HG03064 (cell line): ENCODE data around the gene GATAD2A.
"Not testable (repeated sequence)": the region's sequence is repeated elsewhere in the genome, so short reads cannot be mapped to it uniquely, and the experiment has no call there.

Source experiments
- ATAC-seq: cut with Tn5 transposase; IDR thresholded peaks from one replicate; pipeline ENCODE4 v1.9.1; 2021; ENCODE audit warnings: low read depth; ENCODE audit not compliant: unreplicated experiment

GATAD2A gene

DNA sequence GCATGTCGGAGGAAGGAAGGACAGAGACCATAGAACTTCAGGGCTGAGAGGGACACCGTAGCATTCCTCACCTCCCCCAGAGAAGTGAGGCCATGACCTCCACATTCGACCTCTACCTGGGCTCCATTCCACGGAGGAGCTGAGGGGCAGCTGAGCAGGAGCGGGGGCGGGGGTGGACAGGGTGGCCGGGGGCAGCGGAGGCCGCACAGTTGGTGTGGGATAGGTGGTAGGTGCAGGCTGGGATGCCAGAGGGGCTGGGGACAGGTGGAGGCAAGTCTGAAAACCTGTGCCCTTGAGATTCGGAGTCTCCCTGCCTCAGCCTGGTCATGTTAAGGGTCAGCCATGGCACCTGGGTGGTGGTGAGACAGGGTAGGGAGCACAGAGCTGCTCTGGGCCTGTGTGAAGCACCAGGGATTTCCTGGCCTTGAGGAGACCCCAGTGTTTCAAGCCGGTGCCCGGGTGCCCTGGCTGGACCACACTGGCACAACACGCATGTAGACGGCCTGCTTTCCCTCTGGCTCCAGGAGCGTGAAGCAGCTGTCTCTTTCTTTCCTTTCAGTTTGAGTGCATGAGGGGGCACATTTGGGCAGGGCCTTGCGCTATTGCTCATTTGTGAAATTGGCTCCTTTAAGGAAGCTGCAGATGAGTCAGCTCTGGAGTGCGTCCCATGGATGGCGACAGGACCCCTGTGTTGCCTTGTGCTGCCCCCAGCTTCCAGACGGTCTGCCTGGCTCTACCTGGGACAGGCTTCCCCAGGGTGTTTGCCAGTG lies 58.1 kb downstream of the GATAD2A start:
- no peak for ATAC-seq

DNA sequence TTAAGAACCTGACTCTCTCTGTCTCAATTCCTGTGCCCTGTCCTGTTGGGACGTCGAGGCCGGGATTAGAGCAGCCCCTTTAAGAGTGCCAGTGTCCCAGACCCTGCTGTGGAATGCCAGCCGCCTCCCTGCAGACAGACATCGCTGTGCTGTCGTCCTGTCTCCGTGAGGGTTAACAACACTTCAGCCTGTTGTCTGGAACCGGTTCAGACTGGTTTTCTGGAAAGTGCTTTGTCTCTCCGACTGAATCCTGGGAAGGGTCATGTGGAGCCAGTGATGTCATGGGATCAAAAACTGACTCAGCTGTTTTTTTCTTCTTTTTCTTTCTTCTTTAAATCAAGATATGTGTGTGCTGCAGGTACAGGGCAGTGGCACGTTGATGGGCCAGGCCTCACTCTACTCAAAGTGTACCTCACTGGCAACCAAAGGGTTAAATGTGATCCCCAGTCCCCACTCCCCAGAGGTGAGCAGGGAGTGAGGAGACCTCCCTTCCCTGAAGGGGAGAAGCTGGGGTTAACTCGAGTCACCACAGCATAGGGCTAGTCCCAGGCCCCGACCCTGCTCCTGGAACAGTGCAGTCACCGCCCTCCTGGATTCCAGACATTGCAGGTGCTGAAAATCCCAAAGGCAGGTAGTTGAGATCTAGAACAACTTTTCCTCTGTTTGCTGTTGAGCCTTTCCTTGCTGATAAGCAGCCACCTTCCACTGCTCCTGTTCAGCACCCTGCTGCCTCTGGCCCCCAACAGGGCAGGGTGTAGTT lies 59.0 kb downstream of the GATAD2A start:
- ATAC-seq: no peak

DNA sequence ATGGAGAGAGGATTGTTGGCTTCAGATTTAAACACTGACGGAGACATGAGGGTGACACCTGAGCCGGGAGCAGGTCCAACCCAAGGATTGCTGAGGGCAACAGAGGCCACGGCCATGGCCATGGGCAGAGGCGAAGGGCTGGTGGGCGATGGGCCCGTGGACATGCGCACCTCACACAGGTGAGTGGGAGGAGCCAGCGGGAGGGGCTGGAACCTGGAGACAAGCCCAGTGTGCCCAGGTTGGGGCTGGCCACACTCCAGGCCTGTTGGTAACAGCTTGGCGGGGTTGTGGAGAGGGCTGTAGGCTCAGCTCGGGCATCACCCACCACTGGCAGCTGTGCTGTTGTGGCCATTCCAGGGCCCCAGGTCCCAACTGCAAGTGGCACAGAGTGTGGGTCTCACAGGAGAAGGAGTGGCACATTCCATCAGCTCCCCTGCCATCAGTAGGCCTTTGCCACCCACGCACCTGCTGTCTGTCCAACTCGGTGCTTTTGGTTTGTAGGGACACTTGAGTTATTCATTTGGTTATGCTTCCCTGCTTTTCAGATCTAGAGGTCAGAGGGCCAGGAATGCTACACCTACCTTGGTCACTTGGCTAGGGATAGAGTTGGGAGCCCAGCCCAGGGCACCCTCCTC lies 60.1 kb downstream of the GATAD2A start:
- ATAC-seq: no peak

DNA sequence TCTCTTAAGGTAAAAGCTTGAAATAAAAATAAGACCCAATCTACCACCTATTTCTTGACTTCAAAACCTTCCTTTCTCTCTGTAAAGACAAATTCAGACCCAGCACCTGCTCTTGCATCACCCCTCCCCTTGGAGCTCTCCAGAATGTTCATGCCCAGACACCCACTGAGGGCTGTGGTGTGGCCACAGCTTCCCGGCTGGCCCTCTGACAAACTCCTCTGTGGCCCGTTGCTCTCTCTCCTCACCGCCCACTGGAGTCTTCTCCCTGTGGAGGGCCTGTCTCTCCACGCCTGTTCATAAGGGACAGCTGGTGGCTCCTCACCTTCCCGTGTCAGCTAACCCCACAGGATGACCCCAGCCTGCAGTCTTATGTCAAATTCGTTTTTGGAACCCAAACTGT lies 60.7 kb downstream of the GATAD2A start:
- ATAC-seq: no peak

DNA sequence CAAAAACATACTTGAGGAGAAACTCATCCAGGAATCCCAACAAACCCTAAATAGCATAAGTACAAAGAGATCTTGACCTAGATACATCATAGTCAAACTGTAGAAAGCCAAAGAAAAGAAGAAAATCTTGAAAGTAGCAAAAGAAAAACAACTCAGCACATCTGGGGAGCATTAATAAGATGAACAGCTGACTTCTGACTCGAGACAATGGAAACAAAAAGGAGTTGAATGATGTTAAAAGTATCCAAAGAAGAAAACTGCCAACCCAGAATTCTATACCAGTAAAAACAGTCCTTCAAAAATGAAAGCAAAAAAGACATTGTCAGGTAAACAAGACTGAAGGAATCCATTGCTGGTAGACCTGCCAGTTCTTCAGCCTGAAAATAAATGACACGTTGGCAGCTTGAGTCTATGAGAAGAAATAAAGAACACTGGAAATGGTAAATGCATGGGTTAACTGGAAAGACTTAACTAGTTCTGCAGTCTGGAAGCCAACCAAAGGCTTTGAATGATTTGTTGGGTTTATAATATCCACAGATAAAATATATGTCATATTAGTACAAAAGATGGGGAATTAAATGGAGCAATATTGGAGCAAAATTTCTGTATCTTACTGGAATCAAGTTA lies 63.1 kb downstream of the GATAD2A start:
- ATAC-seq: no peak

GRCh38 chr19:19470579-19470978 lies 65.1 kb downstream of the GATAD2A start:
- no peak for ATAC-seq

DNA sequence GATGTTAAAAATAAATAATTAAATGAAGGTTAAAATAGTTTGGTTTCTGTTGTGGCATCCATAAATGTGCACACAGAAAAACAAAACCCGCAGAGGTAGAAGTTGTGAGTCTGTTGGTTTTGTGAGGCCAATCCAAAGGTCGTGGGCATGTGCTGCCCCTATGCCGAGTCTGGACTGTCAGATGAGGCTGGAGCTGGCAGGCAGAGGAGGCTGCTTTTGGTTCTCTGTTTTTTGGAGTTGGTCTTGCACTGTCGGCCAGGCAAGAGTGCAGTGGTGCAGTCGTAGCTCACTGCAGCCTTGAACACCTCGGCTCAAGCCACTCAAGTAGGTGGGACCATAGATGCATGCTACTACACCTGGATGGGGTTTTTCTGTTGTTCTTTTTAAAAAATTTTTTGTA lies 66.2 kb downstream of the GATAD2A start:
- ATAC-seq: no peak

- ATAC-seq: not testable (repeated sequence)
These were observed 66.6 kb downstream of the GATAD2A start for GRCh38 chr19:19472106-19472505.

- no peak for ATAC-seq
These were observed 69.7 kb downstream of the GATAD2A start for GRCh38 chr19:19475015-19475765.

- ATAC-seq: no peak
These were observed 70.7 kb downstream of the GATAD2A start for GRCh38 chr19:19475849-19476828.

- ATAC-seq: no peak
These were observed 72.4 kb downstream of the GATAD2A start for GRCh38 chr19:19477705-19478383.

DNA sequence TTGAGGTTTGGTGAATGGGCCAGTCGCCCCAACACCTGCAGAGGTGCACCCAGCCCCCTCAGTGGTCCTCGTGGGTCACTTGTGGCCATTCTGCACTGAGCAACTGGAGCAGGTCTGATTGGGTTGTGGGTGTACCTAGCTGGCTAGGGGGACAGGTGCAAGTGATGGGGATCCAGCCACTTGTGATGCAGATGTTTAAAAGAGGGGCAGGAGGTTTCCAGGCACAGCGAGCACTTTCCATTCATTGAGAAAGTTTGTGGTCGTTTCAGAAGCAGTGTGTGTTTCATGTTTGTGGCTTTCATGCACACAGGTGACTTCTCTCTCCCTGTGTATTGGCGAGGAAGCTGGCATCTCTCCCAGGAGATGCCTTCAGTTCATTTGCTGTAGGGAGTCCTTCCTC lies 75.2 kb downstream of the GATAD2A start:
- ATAC-seq: no peak

GRCh38 chr19:19482809-19483596 lies 77.5 kb downstream of the GATAD2A start:
- no peak for ATAC-seq

- ATAC-seq: no peak
These were observed 79.9 kb downstream of the GATAD2A start for GRCh38 chr19:19485161-19485997.

GRCh38 chr19:19485998-19486290 lies 80.5 kb downstream of the GATAD2A start:
- ATAC-seq: no peak

GRCh38 chr19:19486343-19487076 lies 81.0 kb downstream of the GATAD2A start:
- no peak for ATAC-seq
